Measurements from ENCODE around the gene CD72.

GRCh38 chr9:35653611-35654010 lies 35.4 kb upstream of the CD72 start:
- TF ChIP-seq CTCF (conservative IDR thresholded peaks at IDR 0.05 in 1 of 2, IDR thresholded peaks at IDR 0.05 in 1 of 2; ENCODE audit: extremely low read depth in 1 of 2, insufficient read depth in 1 of 2, low read depth in 1 of 2, low read length in 2 of 2) (no peak), EZH2 (IDR thresholded peaks at IDR 0.05; ENCODE audit: borderline replicate concordance, low read length) (no peak)

Measured in mammary epithelial cell (primary cell).